GM18519 (cell line): ENCODE measurements around the gene NEK2.
"Not testable (repeated sequence)": the region's sequence is repeated elsewhere in the genome, so short reads cannot be mapped to it uniquely, and the experiment has no call there.

Experiments used
- ATAC-seq: cut with Tn5 transposase; IDR thresholded peaks from one replicate; pipeline ENCODE4 v1.9.1; 2021; ENCODE audit warnings: mild to moderate bottlenecking, moderate library complexity; ENCODE audit not compliant: unreplicated experiment, low FRiP score

The NEK2 gene

DNA sequence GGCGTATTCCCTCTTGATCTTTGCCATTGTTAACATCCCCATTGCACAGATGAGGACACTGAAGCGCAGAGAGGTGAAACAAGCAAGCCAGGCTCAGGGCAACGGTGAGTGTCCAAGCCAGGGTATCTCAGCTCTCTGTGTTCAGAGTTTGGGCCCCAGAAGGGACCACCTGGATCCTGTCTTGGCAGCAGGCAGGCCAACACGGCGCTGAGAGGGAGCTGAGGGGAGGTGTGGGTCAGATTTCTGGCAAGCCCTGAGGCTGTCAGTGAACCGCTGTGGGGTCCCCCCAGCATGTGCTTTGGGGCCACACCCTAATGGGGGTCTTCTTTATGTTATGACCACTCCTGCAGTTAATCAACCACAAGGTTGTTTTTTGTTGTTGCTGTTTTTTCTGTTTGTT is 23.1 kb downstream of the NEK2 start:
- no peak for ATAC-seq

- no peak for ATAC-seq
Measured at GRCh38 chr1:211650904-211651303, 24.5 kb downstream of the NEK2 start.

DNA sequence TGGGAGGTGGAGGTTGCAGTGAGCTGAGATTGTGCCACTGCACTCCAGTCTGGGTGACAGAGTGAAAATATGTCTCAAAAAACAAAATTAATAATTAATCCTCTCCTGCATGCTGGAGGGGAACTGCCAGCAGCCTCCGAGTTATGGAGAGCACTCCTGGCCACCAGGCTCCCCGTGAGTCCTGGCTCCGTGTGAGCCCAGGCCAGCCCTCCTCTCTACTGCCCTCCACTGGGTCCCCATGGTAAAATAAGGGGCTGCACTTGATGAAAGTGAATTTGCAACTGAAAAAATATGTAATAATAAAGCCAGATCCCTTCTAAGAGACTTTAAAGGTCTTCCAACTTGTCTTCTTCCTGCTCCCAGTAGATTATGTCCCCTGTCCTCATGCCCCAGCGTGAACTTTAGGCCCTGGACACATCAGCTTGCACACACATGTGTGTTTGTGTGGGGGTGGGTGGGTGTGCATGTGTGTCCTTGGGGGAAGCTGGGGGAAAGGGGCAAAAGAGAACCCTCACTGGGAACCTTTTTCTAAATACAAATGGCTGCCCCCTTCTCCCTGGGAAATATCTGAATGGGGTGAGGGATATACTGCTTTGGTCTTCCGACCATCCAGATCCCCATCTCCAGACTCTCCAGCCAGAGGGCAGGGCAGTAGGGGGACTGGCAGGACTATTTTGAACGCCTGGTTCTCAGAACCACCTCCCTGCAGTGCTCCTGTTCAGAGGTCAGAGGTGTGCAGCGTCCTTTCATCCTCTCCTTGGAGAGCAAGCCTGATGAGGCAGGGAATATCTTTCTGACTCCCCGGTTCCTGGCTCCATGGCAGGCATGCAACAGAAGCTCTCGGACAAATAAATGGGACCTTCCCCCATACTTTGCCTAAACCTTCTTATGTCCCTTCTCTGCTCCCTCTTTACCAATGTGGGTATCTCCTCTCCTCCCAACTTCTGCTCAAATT is 26.2 kb downstream of the NEK2 start:
- no peak for ATAC-seq

- ATAC-seq: no peak
Measured at GRCh38 chr1:211648336-211648735, 27.1 kb downstream of the NEK2 start.

DNA sequence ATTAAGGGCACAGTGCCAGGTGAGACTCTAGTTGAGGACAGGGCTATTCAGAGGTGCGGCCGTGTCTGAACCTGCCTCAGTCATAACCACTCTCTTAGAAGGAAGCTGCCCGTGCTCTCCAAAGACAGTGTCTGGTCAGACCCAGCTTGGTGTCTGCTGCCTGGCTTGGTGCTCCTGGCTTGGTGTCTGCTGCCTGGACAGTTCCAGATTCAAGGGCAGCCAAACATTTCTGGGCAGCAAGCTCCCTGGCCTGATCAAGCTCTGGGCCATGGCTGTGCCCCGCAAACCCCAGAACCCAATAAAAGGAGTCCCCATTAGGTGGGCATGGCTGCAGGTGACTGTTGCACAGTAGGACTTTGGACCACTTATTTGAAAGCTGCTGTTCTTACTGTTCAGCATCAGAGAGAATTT is 27.7 kb downstream of the NEK2 start:
- ATAC-seq: no peak

DNA sequence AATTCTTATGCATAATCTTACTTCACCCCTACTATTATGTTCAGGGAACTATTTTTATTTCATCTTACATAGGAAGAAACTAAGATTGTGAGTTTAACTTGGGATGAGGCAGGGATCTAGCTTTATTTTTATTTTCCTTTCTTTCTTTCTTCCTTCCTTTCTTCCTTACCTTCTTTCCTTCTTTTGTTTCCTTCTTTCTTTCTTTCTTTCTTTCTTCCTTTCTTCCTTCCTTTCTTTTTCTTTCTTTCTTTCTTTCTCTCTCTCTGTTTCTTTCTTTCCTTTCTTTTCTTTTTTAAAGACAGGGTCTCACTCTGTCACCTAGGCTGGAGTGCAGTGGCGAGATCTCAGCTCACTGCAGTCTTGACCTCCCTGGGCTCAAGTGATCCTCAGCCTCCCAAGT is 28.9 kb downstream of the NEK2 start:
- ATAC-seq: no peak

DNA sequence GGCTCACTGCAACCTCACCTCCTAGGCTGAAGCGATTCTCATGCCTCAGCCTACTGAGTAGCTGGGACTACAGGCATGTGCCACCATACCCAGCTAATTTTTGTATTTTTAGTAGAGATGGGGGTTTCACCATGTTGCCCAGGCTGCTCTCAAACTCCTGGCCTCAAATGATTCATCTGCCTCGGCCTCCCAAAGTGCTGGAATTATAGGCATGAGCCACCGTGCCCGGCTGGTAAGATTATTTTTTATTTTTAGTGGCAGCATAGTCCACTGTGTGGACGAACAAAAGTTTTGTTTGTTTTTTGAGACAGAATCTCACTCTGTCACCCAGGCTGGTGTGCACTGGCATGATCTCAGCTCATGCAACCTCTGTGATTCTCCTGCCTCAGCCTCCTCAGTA is 29.8 kb downstream of the NEK2 start:
- not testable (repeated sequence) for ATAC-seq

- ATAC-seq: no peak
Measured at GRCh38 chr1:211644653-211645052, 30.8 kb downstream of the NEK2 start.

- no peak for ATAC-seq
Measured at GRCh38 chr1:211643324-211644212, 31.9 kb downstream of the NEK2 start.

DNA sequence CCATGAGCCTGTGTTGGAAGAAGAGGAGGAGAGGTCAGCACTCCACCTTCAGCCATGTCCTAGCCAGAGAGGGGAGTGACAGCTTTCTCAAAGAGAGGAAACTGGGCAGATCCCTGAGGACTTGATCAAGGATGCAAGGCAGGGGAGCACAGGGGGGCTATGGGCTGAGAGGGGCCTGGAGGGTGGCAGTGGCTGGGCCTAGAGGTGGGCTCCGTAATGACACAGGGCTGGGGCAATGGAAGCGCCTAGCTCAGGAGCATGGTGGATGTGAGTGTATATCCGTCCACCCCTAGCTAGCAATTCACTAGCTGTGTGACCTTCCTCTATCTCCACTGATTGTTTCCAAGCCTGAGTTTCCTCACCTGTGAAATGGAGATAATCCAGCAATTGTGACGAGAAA is 32.6 kb downstream of the NEK2 start:
- no peak for ATAC-seq

GRCh38 chr1:211641942-211642341 is 33.5 kb downstream of the NEK2 start:
- no peak for ATAC-seq

DNA sequence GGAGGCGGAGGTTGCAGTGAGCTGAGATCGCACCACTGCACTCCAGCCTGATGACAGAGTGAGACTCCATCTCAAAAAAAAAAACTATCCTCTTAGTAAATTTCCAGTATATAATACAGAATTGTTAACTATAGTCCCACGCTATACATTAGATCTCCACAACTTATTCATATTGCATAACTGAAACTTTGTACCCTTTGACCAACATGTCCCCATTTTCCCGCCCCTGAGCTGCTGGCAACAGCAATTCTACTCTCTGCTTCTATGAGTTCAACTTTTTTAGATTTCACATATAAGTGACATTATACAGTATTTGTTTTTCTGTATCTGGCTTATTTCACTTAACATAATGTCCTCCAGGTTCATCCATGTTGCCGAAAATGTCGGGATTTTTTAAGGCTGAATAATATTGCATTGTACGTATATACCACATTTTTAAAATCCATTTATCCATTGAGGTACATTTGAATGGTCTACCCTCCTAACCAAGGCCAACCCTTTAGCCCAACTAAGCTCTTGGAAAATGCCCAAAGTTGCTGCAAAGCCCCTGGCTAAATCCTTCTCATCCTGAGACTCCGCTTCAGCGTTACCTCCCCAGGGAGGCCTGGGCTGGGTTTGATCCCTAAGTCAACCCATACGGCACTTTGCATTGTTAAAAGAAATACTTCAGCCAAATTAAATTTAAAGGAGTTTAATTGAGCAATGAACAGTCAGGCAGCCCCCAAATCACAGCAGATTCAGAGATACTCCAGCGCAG is 34.2 kb downstream of the NEK2 start:
- no peak for ATAC-seq

GRCh38 chr1:211640301-211640630 is 35.2 kb downstream of the NEK2 start:
- ATAC-seq: no peak

DNA sequence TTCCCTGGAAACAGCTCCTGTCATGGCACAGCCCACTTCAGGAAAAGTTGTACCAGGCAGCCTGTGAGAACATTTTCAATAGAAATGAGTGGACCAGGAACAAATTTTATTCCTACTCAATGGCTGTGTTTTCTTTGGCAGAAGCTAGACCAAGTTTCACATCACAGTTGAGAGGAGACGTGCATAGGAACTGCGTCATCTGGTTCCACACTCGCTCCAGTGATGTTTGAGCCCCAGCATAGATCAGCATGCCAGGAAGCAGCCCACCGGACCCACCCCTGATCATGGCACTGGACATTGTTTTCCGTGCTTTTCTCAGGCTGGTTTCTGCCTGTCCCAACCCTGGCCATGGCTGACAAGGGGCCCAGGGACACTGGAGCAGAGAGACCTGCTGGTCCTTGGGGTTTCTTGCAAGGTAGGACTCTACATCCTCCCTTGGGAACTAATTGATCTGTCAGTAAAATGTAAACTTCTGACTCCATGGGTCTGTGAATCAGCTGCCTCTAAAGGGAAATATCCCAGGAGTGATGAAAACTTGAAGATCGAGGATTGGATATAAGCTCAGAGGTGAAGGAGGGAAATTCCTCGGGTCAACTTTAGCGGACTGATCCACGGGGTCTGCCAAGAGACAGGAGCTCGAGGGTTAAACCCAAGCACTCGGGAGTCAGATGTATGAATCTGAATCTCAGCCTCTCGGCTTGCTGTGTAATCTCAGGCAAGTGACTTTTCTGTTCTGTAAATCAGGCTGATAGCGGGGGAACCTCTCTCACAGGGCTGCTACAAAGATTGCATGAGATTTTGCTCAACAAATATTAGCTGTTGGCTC is 35.7 kb downstream of the NEK2 start:
- no peak for ATAC-seq

GRCh38 chr1:211638689-211639101 is 36.7 kb downstream of the NEK2 start:
- ATAC-seq: no peak

GRCh38 chr1:211638246-211638645 is 37.2 kb downstream of the NEK2 start:
- ATAC-seq: no peak

DNA sequence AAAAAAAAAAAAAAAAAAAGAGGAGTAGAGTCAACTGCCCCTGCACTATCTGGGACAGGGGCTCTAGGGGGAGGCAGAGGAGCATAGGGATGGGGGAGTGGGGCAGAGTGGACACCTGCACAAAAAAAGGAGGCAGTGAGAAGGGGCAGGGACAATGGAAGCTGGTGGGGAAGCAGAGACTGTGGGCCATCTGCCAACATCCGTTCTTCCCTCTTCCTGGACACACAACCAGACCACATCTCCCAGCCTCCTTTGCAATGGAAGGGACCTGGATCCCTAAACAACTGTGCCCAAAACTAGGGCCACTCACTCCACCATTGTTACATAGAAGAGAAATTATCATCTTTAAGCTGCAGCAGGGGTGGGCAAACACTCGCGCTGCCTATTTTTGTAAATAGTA is 38.4 kb downstream of the NEK2 start:
- ATAC-seq: no peak

DNA sequence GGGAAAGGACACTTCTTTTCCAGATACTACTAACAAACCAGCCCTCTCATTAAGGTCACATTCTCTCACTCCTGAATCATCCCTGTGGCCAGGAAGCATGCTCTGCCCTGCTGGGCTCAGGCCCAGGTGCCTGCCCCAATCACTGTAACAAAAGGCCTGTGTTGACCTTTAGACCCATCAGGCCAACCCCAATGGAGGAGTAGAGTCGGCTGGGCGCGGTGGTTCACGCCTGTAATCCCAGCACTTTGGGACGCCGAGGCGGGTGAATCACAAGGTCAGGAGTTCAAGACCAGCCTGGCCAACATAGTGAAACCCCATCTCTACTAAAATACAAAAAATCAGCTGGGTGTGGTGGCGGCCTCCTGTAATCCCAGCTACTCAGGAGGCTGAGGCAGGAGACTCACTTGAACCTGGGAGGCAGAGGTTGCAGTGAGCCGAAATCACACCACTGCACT is 38.8 kb downstream of the NEK2 start:
- ATAC-seq: not testable (repeated sequence)

DNA sequence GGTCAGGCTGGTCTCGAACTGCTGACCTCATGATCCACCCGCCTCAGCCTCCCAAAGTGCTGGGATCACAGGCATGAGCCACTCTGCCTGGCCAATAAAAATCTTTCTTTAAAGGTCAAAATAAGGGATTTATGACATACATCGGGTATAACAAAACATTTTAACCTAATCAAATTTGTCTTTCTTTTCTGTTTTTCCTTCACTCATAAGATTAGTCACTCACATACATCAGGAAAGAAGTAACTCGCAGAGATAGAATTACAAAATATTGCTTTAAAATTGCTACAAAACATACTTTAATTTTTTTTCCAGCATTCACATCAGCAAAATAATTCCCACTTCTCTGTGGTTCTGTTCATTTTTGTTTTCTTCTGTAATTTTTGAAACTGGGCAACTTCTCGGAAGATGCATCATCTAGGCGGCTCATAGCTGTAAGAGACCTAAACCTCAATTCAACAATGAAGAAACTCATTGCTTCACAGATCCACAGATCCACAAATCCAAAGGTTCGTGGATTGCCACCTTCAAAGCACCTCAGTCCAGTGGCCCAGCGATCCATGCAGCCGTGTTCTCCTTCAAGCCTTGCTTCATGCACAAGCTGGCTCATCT is 39.7 kb downstream of the NEK2 start:
- no peak for ATAC-seq
